HG02759 (cell line): Measurements from ENCODE around the gene EPAS1.

ENCODE experiments used
- ATAC-seq: cut with Tn5 transposase; IDR thresholded peaks from one replicate; pipeline ENCODE4 v1.9.1; 2021; ENCODE audit warnings: mild to moderate bottlenecking, moderate library complexity; ENCODE audit not compliant: unreplicated experiment

Gene EPAS1

GRCh38 chr2:46318579-46319460, 21.6 kb downstream of the EPAS1 start:
- ATAC-seq = no peak

- ATAC-seq = no peak
These were observed 22.5 kb downstream of the EPAS1 start for GRCh38 chr2:46319711-46320110.

GRCh38 chr2:46320141-46320567, 22.9 kb downstream of the EPAS1 start:
- ATAC-seq = no peak

DNA sequence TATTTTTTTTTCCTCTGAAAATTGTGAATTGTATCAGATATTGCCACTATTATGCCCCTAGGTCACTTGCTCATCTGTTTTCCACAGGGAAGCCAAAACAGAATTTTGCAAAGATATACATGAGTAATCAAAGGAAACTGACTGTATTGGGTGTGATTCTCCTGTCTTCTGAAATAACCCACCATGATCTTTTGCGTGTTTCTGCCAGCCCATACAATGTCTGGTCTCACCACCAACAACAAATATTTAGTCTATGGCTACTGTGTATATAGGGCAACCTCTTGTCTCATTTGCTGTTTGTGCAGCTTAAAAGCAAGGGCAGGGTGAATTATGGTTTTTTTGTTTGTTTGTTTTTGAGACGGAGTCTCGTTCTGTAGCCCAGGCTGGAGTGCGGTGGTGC, 26.5 kb downstream of the EPAS1 start:
- ATAC-seq = no peak

GRCh38 chr2:46325182-46325928, 28.1 kb downstream of the EPAS1 start:
- no peak for ATAC-seq

GRCh38 chr2:46326231-46326980, 29.2 kb downstream of the EPAS1 start:
- no peak for ATAC-seq

- ATAC-seq = no peak
These were observed 30.4 kb downstream of the EPAS1 start for GRCh38 chr2:46327627-46328026.

DNA sequence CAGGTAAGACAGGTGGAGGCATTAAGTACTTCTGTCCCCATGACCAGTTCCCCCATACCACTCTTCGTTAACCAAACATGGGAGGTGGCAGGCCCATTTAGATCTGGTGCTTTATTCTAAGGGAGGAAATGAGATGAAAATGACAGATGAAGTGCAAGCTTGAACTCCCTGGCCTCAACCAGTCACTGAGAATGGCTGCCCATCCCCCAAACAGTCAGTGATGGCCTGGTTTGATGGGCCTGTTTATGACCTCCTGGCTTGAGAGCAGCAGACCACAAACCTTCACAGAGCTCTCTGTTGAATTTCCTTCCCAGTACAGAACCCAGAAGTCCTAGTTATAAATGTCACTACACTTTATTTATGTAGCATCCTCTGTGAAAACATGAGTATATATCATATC, 31.1 kb downstream of the EPAS1 start:
- no peak for ATAC-seq

DNA sequence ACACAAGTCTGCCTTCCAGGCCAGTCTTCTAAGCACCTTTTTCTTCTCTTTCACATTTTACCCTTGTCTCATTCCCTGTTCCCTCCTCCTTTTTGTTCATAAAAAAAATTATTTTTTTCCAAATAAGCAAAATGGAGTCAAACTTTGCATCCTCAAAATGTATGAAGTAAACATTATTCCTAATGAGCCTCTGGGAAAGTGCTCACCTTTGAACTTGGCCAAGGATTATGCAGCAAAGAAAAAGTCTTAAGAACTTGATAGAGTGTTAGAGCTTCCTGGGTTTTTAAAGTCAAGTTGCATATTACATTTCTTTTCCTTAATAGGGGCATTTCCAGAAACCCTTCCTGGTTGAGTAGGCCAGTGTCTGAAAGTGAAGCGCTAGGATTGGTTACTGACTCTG, 31.6 kb downstream of the EPAS1 start:
- ATAC-seq = no peak

- no peak for ATAC-seq
These were observed 32.1 kb downstream of the EPAS1 start for GRCh38 chr2:46329340-46329739.

GRCh38 chr2:46329803-46330775, 32.9 kb downstream of the EPAS1 start:
- ATAC-seq = no peak

DNA sequence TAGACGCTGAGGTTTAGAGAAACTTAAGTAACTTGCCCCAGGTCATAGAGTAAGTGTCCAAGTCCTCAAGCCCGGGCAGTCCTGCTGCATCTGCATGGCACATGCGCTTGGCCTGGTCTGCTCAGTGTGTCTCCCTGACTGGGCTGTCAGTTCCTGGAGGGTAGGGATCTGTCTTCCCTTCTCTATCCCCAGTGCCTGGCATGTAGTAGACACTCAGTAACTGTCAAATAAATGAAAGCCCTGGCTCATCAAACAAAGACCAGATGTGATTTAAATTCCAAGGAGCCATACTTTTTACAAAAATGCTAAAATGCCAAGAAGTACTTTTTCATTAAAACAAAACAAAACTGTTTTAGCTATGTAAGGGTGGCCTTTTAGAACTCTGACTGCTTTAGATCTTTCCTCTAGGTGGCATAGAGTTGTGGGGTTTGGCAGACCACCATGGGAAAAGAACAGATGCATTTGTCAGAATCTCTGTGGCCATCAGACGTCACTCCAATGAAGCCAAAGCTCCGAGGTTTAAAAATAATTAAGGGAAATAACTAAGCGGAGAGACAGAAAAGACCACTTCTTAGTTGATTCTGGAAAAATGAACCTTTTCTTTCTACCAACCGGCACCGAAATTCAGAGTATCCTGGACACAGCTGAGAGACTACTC, 34.0 kb downstream of the EPAS1 start:
- ATAC-seq = no peak

GRCh38 chr2:46332686-46333281, 35.6 kb downstream of the EPAS1 start:
- ATAC-seq = no peak

DNA sequence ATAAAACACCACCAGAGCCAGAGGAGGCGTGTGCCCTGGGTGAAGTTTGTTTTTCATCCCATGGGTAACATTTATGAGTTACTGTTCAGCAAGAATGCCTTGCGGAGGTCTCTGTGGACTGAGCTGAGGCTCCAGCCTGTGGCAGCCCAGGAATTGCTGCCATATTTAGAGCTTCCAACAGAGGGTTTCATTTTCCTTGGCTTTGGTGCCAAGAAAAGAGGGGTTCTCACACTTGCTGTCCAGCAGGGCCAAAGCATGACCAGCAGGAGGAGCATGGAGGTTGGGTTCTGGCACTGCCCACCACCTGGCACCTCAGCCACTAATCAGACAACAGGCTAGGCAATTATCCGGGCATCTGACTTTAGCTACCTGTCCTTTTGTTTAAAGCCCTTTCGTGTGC, 36.7 kb downstream of the EPAS1 start:
- no peak for ATAC-seq

- ATAC-seq = no peak
These were observed 37.4 kb downstream of the EPAS1 start for GRCh38 chr2:46334389-46335271.

GRCh38 chr2:46335391-46336282, 38.4 kb downstream of the EPAS1 start:
- no peak for ATAC-seq

DNA sequence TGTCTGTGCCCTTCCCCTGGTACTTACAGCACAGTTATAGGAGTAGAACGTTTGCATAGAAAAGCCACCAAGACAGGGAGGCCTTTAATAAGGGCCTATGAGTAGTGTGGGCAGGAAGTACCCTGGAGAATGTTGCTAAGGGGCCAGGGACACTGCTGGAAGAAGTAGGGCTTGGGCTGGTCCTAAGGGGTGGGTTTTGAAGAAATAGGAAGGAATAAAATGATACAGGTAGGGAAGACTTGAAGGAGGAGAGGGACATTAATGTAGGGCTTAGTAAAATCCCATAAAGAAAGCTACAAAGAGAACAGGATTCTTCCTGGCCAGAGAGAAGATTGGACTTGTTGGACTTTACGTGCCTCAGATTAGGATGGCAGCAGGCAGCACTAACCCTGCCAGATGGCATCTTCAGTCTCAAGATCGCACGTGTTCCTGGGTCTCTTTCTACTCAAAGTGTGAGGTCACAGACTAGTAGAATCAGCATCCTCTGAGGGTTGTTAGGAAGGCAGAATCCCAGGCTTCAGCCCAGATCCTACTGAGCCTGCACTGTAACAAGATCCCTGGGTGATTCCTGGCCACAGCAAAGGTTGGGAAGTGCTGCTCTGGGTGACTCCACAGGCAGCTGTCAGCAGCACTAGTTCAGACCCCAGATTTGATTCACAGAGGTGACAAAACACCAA, 39.2 kb downstream of the EPAS1 start:
- no peak for ATAC-seq
